Measurements from ENCODE around the gene SFMBT2. TPM values are rescaled to one million over a fixed set of nuclear protein-coding genes. Genes with fewer than 3 reads are reported as not detected.

SFMBT2 gene
- total RNA-seq, 1 donor from 2014 or later = 2.7 TPM

DNA sequence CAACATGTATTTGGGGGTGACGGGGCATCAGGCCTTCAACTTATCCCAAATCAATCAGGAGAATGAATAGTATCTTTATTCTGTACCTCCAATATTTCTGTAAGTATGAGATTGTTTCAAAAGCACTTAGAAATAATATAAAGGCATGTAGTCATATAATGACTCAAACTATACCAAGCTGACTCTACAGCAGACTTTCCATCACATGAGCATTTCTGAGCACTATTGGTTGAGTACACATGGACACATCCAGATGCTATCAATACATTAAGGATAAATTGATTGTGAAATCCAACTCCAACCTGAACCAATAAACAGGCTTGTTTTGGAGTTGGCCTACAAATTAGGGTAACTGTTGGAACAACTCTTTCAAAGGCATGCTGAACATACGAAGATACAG is 229.4 kb downstream of the SFMBT2 start:
- no peak for TF ChIP-seq CTCF (IDR thresholded peaks at IDR 0.05)
- no peak for DNase-seq (ENCODE audit: extremely low spot score, unreplicated experiment)
- Mint-ChIP-seq H3K36me3 (ENCODE audit: unreplicated experiment) (no peaks in the 10 kb centered on the region), H3K27ac (ENCODE audit: unreplicated experiment) (no peak overlapping the region), H3K4me1 (ENCODE audit: unreplicated experiment) (no peaks in the 10 kb centered on the region), H3K9me3 (ENCODE audit: unreplicated experiment) (no peaks in the 10 kb centered on the region), H3K4me3 (ENCODE audit: unreplicated experiment) (no peak overlapping the region), H3K27me3 (ENCODE audit: unreplicated experiment) (no peaks in the 10 kb centered on the region)

DNA sequence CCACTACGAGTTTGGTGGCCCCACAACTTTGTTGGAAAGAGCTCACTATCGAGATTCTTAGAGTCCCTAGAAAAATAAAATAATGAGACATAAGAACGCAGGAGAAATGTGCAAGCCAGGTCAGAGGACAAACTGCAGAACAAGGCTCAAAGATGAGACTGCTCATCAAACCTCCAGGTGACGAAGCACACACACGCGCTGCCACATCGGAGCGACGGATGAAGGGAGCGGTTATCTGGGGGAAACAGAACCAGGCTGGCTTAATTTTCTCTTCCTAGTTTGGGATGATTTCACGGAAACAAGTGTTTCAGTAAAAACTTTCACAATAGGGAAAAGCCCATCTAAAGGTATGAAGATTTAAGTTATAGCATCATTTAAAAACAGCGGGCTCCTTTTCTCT is 231.3 kb downstream of the SFMBT2 start:
- no peaks in the 10 kb centered on the region for H3K9me3 Mint-ChIP-seq (ENCODE audit: unreplicated experiment)
- no peaks in the 10 kb centered on the region for H3K4me1 Mint-ChIP-seq (ENCODE audit: unreplicated experiment)
- no peak overlapping the region for H3K4me3 Mint-ChIP-seq (ENCODE audit: unreplicated experiment)
- H3K27me3 Mint-ChIP-seq (ENCODE audit: unreplicated experiment) = no peaks in the 10 kb centered on the region
- H3K36me3 Mint-ChIP-seq (ENCODE audit: unreplicated experiment) = no peaks in the 10 kb centered on the region
- no peak for TF ChIP-seq CTCF (IDR thresholded peaks at IDR 0.05)
- no peak for DNase-seq (ENCODE audit: extremely low spot score, unreplicated experiment)
- no peak overlapping the region for H3K27ac Mint-ChIP-seq (ENCODE audit: unreplicated experiment)

- Mint-ChIP-seq H3K27me3 (ENCODE audit: unreplicated experiment) (no peaks in the 10 kb centered on the region), H3K4me1 (ENCODE audit: unreplicated experiment) (no peaks in the 10 kb centered on the region), H3K9me3 (ENCODE audit: unreplicated experiment) (no peaks in the 10 kb centered on the region), H3K27ac (ENCODE audit: unreplicated experiment) (no peak overlapping the region), H3K4me3 (ENCODE audit: unreplicated experiment) (no peak overlapping the region), H3K36me3 (ENCODE audit: unreplicated experiment) (no peaks in the 10 kb centered on the region)
- no peak for TF ChIP-seq CTCF (IDR thresholded peaks at IDR 0.05)
- no peak for DNase-seq (ENCODE audit: extremely low spot score, unreplicated experiment)
These were observed 236.9 kb downstream of the SFMBT2 start for GRCh38 chr10:7173948-7174347.

GRCh38 chr10:7171825-7172224 is 239.0 kb downstream of the SFMBT2 start:
- no peaks in the 10 kb centered on the region for H3K4me1 Mint-ChIP-seq (ENCODE audit: unreplicated experiment)
- no peak overlapping the region for H3K4me3 Mint-ChIP-seq (ENCODE audit: unreplicated experiment)

GRCh38 chr10:7170626-7171322 is 240.1 kb downstream of the SFMBT2 start:
- Mint-ChIP-seq H3K36me3 (ENCODE audit: unreplicated experiment) (no peaks in the 10 kb centered on the region), H3K4me1 (ENCODE audit: unreplicated experiment) (no peaks in the 10 kb centered on the region), H3K27ac (ENCODE audit: unreplicated experiment) (no peak overlapping the region), H3K27me3 (ENCODE audit: unreplicated experiment) (no peaks in the 10 kb centered on the region), H3K9me3 (ENCODE audit: unreplicated experiment) (no peaks in the 10 kb centered on the region), H3K4me3 (ENCODE audit: unreplicated experiment) (no peak overlapping the region)
- TF ChIP-seq CTCF (IDR thresholded peaks at IDR 0.05) = no peak
- DNase-seq (ENCODE audit: extremely low spot score, unreplicated experiment) = no peak

More at GRCh38 chr10:7171825-7172224, 239.0 kb downstream of the SFMBT2 start:
- Mint-ChIP-seq H3K9me3 (ENCODE audit: unreplicated experiment) (no peaks in the 10 kb centered on the region), H3K27ac (ENCODE audit: unreplicated experiment) (no peak overlapping the region), H3K36me3 (ENCODE audit: unreplicated experiment) (no peaks in the 10 kb centered on the region), H3K27me3 (ENCODE audit: unreplicated experiment) (no peaks in the 10 kb centered on the region)
- no peak for DNase-seq (ENCODE audit: extremely low spot score, unreplicated experiment)
- TF ChIP-seq CTCF (IDR thresholded peaks at IDR 0.05) = no peak
